NOMO-1 (cell line): ENCODE data around the gene GRM7.

Experiments
- DNase-seq, 2 experiments: peaks; one replicate each; lab custom pipeline; 2025; ENCODE audit not compliant: unreplicated experiment in 2 of 2; lab: John Stamatoyannopoulos, UW

GRM7 gene

DNA sequence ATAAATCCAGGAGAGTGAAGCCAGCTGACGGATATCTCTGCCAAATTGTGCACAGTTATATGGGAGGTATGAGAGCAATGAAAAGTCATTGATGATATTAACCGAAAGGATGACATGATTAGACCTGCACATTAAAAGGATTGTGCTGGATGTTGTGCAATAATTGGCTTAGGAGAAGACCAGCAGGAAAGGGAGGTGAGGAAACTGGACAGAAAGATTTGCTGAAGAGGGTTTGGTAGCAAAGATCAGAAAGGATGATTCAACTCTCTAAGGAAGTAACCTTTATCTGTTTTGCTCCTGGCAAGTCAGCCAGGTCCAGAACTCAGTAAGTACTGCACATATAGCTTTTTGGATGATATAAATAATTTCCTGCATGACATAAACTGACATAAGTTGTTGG lies 704.7 kb downstream of the GRM7 start:
- DNase-seq: no peak

DNA sequence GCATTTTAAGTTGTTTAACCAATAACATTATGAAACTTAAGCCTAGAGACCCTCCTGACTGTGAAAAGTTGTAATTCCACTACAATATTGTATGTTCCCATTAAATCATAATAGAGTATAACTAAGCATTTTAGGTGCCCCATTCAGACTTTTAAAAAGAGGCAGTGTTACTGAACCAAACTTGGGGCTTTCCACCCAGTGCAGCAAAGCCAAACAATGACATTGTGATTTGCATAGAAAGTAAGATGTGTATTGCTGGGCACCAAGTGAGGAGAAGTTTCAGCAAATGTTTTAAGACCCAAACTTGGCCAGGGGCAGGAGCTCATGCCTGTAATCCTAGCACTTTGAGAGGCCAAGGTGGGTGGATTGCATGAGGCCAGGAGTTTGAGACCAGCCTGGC lies 706.2 kb downstream of the GRM7 start:
- no peak for DNase-seq

DNA sequence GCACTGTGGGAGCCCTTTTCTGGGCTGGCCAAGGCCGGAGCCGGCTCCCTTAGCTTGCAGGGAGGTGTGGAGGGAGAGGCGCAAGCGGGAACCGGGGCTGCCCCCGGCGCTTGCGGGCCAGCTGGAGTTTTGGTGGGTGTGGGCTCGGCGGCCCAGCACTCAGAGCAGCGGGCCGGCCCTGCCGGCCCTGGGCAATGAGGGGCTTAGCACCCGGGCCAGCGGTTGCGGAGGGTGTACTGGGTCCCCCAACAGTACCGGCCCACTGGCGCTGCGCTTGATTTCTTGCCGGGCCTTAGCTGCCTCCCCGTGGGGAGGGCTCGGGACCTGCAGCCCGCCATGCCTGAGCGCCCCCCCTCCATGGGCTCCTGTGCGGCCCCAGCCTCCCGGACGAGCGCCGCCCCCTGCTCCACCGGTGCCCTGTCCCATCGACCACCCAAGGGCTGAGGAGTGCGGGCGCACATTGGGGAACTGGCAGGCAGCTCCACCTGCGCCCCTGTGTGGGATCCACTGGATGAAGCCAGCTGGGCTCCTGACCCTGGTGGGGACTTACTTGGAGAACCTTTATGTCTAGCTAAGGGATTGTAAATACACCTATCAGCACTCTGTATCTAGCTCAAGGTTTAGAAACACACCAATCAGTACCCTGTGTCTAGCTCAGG lies 707.7 kb downstream of the GRM7 start:
- DNase-seq: no peak

DNA sequence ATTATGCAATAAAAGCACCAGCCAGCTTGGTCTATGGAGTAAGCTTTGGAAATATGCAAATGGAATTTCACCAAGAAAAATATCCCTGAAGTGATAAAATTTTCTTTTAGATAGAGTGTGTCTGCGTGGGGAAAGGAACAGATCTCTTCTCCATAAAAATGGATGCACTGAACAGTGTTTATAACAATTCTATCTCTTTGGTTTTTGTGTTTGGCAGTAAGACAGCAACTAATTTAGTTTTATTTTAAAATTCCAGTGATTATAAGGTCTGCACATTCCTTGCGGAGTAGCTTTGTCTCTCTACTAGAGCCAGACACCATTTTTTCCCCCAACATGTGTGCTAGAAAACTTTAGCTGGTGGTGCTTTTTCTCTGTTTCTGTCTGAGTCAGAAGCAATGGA lies 712.4 kb downstream of the GRM7 start:
- DNase-seq: no peak

DNA sequence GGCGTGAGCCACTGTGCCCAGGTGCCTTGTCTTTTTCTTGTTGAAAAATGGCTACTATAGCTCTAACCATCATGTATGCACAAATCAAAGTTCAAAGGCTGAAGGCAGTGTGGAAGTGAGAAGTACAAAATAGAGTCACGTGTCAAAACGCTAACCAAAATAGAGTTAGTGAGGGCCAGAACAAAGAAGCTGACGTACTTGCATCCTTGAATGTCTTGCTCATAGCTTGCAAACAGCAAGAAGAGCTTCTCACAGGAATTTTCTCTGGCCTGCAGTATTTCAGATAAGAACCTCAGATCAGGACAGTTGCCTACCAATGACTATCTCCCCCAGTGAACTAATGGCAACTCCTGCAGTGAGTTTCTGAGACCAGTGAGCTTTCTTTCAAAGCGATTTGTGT lies 713.5 kb downstream of the GRM7 start:
- DNase-seq: no peak

- no peak for DNase-seq
These were observed 715.2 kb downstream of the GRM7 start for GRCh38 chr3:7576071-7576470.

DNA sequence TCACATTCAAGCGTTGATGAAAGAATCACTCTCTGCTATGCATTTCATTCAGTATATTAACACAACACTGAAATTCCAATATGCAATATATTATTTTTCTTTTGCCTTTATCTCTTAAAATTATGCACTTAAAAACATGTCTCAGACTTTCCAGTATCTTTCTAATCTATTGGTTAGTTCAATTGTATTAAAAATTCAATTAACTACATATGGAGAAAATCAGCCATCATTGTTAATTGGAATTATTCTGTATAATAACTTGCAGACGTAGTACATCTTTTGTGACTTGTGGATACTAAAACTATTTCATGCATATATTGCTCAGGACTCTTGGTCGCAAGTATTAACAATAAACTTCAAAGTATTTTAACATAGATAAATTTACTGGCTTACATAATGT lies 715.6 kb downstream of the GRM7 start:
- DNase-seq: no peak

DNA sequence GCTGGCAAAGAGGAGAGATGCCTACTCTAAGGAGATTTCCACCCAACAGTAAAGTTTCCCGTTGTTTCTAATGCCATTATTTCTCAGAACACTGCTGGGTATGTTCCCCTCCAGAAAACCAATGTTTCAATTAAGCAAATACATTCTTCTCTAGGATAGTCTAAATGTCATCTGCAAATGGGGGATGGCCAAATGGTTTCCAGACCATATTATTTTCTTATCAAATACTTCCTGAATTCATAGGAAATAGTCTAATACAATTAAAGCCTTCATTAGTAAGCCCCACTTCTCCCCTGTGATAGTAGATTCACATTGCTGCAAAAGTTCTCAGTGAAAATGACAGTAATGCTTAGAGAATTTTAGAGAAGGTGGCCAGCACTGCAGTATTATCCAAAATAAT lies 716.6 kb downstream of the GRM7 start:
- no peak for DNase-seq

GRCh38 chr3:7581831-7582230 lies 720.9 kb downstream of the GRM7 start:
- no peak for DNase-seq

- no peak for DNase-seq
These were observed 724.1 kb downstream of the GRM7 start for GRCh38 chr3:7585052-7585451.

DNA sequence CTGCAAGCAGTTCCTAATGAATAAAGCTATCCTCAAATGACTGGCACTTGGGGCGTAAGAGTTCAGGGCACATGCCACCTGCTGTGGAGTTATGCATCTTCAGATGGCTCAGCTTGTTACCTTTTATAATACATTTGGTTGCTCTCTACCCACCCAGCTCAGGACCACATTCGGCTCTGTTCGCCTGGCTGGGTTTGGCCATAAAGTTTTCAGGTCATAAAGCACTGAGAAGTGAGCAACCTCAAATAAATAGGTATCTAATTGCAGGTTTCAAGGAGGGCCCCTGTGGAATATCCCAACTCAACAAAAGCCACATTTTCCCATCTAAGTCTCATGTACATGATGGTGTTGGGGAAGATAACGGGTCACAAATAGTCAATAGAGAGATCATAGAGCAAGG lies 727.3 kb downstream of the GRM7 start:
- DNase-seq: no peak

- DNase-seq: no peak
These were observed 728.6 kb downstream of the GRM7 start for GRCh38 chr3:7589526-7589925.

- DNase-seq: no peak
These were observed 741.4 kb downstream of the GRM7 start for GRCh38 chr3:7602297-7602696.

DNA sequence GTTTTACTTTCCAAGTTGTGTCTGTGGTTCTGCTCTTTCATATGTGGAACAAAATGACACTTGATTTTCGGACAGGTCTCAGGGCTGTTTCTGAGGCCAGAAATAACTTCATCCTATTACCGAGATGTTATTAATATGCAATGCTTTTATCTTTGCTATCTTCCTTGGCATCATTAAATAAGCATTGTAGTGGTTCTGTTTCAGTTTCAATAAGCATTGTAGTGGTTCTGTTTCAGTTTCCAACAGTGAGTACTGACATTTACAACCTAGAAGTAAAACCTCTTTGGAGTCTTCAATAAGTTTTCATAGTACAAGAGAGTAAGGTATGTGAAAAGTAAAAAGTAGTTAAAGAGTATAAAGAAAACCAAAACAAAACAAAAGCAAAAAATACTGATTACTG lies 746.2 kb downstream of the GRM7 start:
- DNase-seq: no peak

GRCh38 chr3:7607676-7608075 lies 746.8 kb downstream of the GRM7 start:
- peak; percentile 52 to 57 for DNase-seq

GRCh38 chr3:7610634-7611033 lies 749.7 kb downstream of the GRM7 start:
- DNase-seq: no peak

DNA sequence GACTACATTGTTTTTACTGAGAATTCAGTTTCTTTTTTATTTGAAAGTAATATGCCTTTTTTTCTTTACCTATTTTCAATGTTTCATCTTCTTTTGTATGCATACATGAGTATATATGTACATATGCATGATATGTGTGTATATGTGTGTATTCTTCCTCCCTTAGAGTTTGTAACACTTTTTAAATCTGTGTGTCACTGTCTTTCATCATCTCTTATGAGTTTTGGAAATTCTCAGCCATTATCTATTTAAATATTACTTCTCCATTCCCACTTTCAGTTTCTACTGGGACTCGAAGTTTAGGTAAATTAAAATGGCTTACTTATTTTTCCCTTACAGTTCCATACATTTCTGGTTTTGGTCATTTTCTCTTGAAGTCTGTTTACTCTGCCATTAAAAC lies 754.1 kb downstream of the GRM7 start:
- peak in 1 of 2 experiments; percentile 35 for DNase-seq

DNA sequence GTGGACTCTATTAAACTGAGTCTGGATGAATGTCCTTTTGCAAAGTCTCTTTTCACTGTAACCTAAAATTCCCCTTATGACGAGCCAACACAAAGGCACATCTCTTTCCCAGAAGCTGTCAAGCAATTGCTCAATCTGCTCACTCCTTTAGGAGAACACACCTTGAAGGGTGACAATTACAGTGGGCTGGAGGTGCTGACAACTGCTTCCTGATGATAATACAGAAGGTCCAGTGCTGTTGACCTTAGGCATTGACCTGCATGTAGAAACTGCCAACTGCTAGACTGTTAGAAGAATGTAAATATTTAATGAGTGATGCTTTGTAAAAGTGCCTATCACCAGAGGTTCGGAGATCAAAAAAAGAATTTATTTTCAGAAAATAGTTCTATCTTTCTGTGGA lies 757.7 kb downstream of the GRM7 start:
- DNase-seq: no peak

DNA sequence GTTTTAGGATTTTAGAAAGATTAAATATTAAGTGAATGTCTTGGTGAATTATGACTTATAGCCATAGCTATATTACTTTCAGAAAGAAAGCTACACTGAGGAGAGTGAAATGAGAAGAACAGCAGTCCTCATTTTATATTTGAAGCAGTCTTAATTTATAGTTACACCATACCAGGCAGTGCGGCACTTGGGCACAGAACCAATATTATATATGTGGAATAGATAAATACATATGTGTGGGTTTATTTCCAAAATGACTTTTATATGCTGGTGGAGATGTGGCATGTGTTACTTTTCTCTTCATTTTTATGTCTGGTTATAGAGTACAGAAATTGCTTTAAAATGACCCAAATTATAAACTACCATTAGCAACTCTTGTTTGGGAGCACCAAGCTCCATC lies 759.5 kb downstream of the GRM7 start:
- DNase-seq: no peak

- DNase-seq: no peak
These were observed 760.2 kb downstream of the GRM7 start for GRCh38 chr3:7621046-7621630.

DNA sequence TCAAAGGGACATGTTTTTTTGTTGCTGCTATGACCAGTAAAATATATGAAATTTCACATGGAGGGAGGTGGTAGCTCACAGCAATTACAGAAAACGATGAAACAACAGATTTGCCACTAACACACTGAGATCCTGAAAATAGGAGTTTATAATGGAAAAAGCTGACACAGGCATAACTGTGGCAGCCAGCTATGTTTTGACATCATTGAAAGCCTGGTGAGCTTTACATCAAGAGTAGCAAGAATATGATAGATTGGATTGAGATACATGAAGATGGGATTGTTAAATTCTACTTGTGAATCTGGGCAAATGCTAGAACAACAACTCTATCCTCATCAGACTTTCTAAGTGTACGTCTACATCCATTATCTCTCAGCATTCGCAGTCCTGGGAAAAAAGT lies 760.7 kb downstream of the GRM7 start:
- DNase-seq: no peak

DNA sequence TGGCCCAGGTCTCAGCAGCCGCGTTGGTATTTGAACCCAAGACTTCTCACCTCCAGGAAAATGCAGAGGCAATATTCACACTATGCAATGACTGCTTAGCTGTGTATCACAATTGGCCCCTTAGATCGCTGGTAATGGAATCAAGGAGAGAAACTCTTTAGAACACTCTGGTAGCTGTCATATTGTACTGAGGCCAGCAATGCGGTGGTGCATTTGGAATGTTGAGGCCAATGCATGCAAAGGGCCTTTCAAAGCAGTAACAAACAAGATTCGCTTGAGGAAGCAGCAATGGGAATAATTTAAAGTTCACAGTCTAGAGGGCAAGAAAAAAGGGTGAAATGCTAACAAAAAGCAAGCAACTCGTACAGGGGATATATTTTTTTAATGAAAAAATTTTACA lies 764.1 kb downstream of the GRM7 start:
- no peak for DNase-seq

DNA sequence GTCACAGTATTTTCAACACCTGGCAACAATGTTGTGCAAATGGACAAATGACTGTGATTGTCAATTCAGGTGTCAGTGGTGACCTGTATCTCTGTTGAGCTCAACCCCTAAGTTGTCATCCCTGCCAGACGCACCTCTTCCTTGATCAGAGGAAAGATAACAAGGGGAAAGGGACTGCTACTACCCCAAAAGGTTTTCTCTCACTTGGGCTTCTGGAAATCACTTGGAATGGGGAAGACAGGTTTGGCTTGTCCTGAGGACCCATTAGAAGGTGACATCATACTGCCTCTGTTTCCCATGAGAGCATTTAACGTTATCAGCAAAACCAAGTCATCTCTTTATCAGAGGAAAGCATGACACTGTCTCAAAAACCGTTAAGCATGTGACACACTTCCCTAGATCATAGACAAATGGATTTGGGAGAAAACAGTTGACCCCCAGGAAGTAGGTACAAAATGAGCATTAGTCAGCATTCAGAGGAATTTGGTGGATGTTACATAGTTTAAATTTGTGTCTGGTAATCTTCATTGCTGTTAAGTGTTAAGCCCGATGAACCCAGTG lies 769.5 kb downstream of the GRM7 start:
- DNase-seq: no peak
